Suprapubic skin (tissue), 3 donors: ENCODE measurements around the gene PRSS22.

Experiments used
- CTCF ChIP-seq, 2 donors: fragments of 200-600 bp in 1 of 2; fragments of 450-650 bp in 1 of 2; sonication (generic) in 1 of 2; IDR thresholded peaks; one replicate each; pipeline ENCODE4 v1.5.1; 2016 to 2019; ENCODE audit warnings: antibody characterized with exemption in 2 of 2, mild to moderate bottlenecking in 1 of 2, moderate library complexity in 1 of 2
- POLR2AphosphoS5 ChIP-seq, 3 donors: sonication (generic); formaldehyde crosslinking; IDR thresholded peaks; one replicate each; pipeline ENCODE4 v1.6.1; 2017; ENCODE audit warnings: antibody characterized with exemption in 3 of 3

- TF ChIP-seq CTCF (IDR thresholded peaks at IDR 0.05) (no peak), POLR2AphosphoS5 (IDR thresholded peaks at IDR 0.05) (no peak)
Measured at GRCh38 chr16:2827374-2827791, 30.6 kb downstream of the PRSS22 start.
